Measurements from ENCODE around the gene ZNRF4. TPM values are rescaled to one million over a fixed set of nuclear protein-coding genes. Genes with fewer than 3 reads are reported as not detected.

ZNRF4 gene
- total RNA-seq, 1 experiment from 2014 or later: not detected

GRCh38 chr19:5473646-5474045 lies 18.4 kb downstream of the ZNRF4 start:
- H3K27me3 Mint-ChIP-seq (ENCODE audit: low read depth): peaks cover 12% of the 10 kb centered on the region
- no peaks in the 10 kb centered on the region for H3K9me3 Mint-ChIP-seq
- ATAC-seq (no peak), DNase-seq (ENCODE audit: low spot score) (no peak)
- no peak overlapping the region for H3K4me3 Mint-ChIP-seq
- no peaks in the 10 kb centered on the region for H3K36me3 Mint-ChIP-seq
- POLR2A ChIA-PET: no interaction called here
- H3K4me1 Mint-ChIP-seq: peaks cover 6% of the 10 kb centered on the region; the same call in 1 of the 2 replicates
- TF ChIP-seq ZNF423 (CRISPR knock-in tag; IDR thresholded peaks at IDR 0.05): no peak
- TF ChIP-seq IRF1 (CRISPR knock-in tag; IDR thresholded peaks at IDR 0.05): no peak
- TF ChIP-seq PRDM15 (CRISPR knock-in tag; IDR thresholded peaks at IDR 0.05): no peak
- TF ChIP-seq RORB (CRISPR knock-in tag; IDR thresholded peaks at IDR 0.05): no peak
- TF ChIP-seq NR1H2 (CRISPR knock-in tag; IDR thresholded peaks at IDR 0.05): no peak
- TF ChIP-seq ZNF532 (CRISPR knock-in tag; IDR thresholded peaks at IDR 0.05; ENCODE audit: borderline replicate concordance): no peak
- no peak for TF ChIP-seq AR (CRISPR knock-in tag; IDR thresholded peaks at IDR 0.05)
- TF ChIP-seq SMAD3 (CRISPR knock-in tag; IDR thresholded peaks at IDR 0.05; ENCODE audit: borderline replicate concordance): no peak
- TF ChIP-seq SP1 (CRISPR knock-in tag; conservative IDR thresholded peaks at IDR 0.05): no peak
- no peak for TF ChIP-seq TP53 (CRISPR knock-in tag; IDR thresholded peaks at IDR 0.05)
- TF ChIP-seq FOXJ3 (CRISPR knock-in tag; IDR thresholded peaks at IDR 0.05; ENCODE audit: borderline replicate concordance): no peak
- TF ChIP-seq ZNF281 (CRISPR knock-in tag; IDR thresholded peaks at IDR 0.05): no peak
- no peak for TF ChIP-seq USF1 (CRISPR knock-in tag; IDR thresholded peaks at IDR 0.05)
- H3K27ac Mint-ChIP-seq: no peak overlapping the region
- CTCF ChIA-PET: no interaction called here

Measured in WTC11 (cell line).